Heart left ventricle (tissue), 13 donors: ENCODE data around the gene FLRT1.

Experiments used
- CTCF ChIP-seq, 12 donors: fragments of 200-600 bp; sonication (generic) in 4 of 12; IDR thresholded peaks; one replicate each; pipeline versions ENCODE4 v1.5.0 to v1.8.0; 2018 to 2022; ENCODE audit warnings: antibody characterized with exemption in 12 of 12, mild to moderate bottlenecking in 5 of 12
- POLR2A ChIP-seq, 2 donors: fragments of 450-650 bp; IDR thresholded peaks; one replicate each; pipeline ENCODE4 v1.6.1; 2017; ENCODE audit warnings: antibody characterized with exemption in 2 of 2, mild to moderate bottlenecking in 2 of 2, moderate library complexity in 2 of 2
- donor health status: ischemic (EF 13 %, LVEDD 7.1; RV severe dilation, severe dysfunction).
- donor health status: DM: no; HTN: yes; CAD: no.
- donor health status: DM: no; HTN: no; CAD: no.
- donor health status: ischemic (EF 25% LVEDD 6.9; RV normal size, moderate dysfunction).
- donor health status: ischemic (EF 25% LVEDD 5.7; RV mildly dilated, moderate dysfunction).
- donor health status: ischemic (EF 35%, LVEDD 5.7; RV mildly dilated, moderate dysfunction).
- donor health status: nonischemic (EF 11% LVEDD 7.7; RV severe dilation, severe dysfunction).
- donor health status: DM: yes; HTN: yes; CAD: no.
- donor health status: PGD.
- donor health status: ischemic (EF 29% LVEDD 5.4; RV normal size, mild dysfunction).
- donor health status: nonischemic (EF 23%, LVEDD 6.1; RV moderate dilation, normal function).

GRCh38 chr11:64025205-64025604, 10.5 kb upstream of the FLRT1 start:
- TF ChIP-seq CTCF (IDR thresholded peaks at IDR 0.05) (no peak), POLR2A (IDR thresholded peaks at IDR 0.05) (no peak)
